Immature natural killer cell (primary cell): ENCODE results near the gene PAX5. TPM values are rescaled to one million over a fixed set of nuclear protein-coding genes. Genes with fewer than 3 reads are reported as not detected.

ENCODE experiments used
- DNase-seq, 3 donors: peaks; one replicate each; pipeline ENCODE4 v3.0.0; 2022; ENCODE audit warnings: mixed read lengths in 1 of 3
- H3K27ac Mint-ChIP-seq, 6 donors: one replicate each; pipeline ENCODE4 v1.8.0; 2020; ENCODE audit warnings: mixed read lengths in 6 of 6, mild to moderate bottlenecking in 5 of 6, inconsistent platforms in 4 of 6, moderate library complexity in 3 of 6
- H3K27me3 Mint-ChIP-seq, 3 donors: one replicate each; pipeline ENCODE4 v1.8.0; 2020 to 2021; ENCODE audit warnings: low read depth in 3 of 3, mild to moderate bottlenecking in 3 of 3, mixed read lengths in 3 of 3, moderate library complexity in 3 of 3, inconsistent platforms in 1 of 3
- H3K36me3 Mint-ChIP-seq, 3 donors: one replicate each; pipeline ENCODE4 v1.8.0; 2020; ENCODE audit warnings: mixed read lengths in 3 of 3, inconsistent platforms in 2 of 3, mild to moderate bottlenecking in 2 of 3
- H3K4me1 Mint-ChIP-seq, 2 donors: one replicate each; pipeline ENCODE4 v1.8.0; 2020; ENCODE audit warnings: inconsistent platforms in 2 of 2, mild to moderate bottlenecking in 2 of 2, mixed read lengths in 2 of 2, moderate library complexity in 1 of 2
- H3K4me3 Mint-ChIP-seq, 5 donors: one replicate each; pipeline ENCODE4 v1.8.0; 2020; ENCODE audit warnings: mild to moderate bottlenecking in 5 of 5, mixed read lengths in 5 of 5, inconsistent platforms in 3 of 5, moderate library complexity in 3 of 5
- H3K9me3 Mint-ChIP-seq, 6 donors: one replicate each; pipeline ENCODE4 v1.8.0; 2020; ENCODE audit warnings: mild to moderate bottlenecking in 6 of 6, mixed read lengths in 6 of 6, inconsistent platforms in 4 of 6, moderate library complexity in 3 of 6
- polyA plus RNA-seq, 3 donors: library from polyadenylated mRNA; unstranded; fragments of 300-500 nt; fragmentation: Illumina TruSeq; gene quantifications; one replicate each; pipeline ENCODE4 v1.2.3, GENCODE V29; 2021

The PAX5 gene
- polyA plus RNA-seq, 3 donors from 2014 or later: 0.03 TPM; not detected in 2

DNA sequence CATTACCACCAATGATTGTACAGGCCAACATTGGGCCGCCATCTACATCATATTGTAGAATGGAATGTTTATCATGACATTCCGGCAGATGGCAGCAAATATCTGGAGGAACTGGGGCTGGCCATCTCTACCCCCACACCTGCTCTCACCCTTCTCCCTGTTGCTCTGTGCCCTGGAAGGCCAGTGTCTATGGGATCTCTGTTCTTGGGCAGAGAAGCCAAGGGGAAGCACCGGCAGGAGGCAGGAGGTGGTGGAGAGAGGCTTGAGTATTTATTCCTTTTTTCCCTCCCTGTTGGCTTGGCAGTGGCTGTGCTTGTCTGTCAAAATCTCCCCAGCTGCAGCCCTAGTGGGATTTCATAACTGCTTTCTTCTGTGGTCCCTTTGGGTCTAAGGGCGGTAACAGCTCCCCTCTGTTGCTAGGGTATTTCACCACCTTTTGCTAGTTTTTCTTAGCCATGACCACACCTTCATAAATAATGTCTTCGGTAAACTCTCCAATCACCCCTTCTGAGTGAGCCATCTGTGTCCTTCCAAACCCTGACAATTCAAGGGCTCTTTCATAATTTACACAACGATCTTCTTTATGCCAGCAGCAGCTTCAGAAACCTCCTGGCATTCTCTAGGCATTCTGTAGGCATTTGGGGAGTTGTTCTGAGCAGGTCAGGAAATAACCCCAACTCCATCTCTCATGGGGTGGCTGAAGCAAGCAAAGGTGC lies 235.6 kb downstream of the PAX5 start:
- no peak overlapping the region for H3K4me3 Mint-ChIP-seq
- no peak overlapping the region for H3K27ac Mint-ChIP-seq
- DNase-seq: no peak
- H3K27me3 Mint-ChIP-seq: peaks cover 0 to 6% (median 6%) of the 10 kb centered on the region in 3 donors
- H3K4me1 Mint-ChIP-seq: no peaks in the 10 kb centered on the region
- no peaks in the 10 kb centered on the region for H3K36me3 Mint-ChIP-seq
- peaks cover 0 to 5% (median 1%) of the 10 kb centered on the region in 6 donors for H3K9me3 Mint-ChIP-seq

DNA sequence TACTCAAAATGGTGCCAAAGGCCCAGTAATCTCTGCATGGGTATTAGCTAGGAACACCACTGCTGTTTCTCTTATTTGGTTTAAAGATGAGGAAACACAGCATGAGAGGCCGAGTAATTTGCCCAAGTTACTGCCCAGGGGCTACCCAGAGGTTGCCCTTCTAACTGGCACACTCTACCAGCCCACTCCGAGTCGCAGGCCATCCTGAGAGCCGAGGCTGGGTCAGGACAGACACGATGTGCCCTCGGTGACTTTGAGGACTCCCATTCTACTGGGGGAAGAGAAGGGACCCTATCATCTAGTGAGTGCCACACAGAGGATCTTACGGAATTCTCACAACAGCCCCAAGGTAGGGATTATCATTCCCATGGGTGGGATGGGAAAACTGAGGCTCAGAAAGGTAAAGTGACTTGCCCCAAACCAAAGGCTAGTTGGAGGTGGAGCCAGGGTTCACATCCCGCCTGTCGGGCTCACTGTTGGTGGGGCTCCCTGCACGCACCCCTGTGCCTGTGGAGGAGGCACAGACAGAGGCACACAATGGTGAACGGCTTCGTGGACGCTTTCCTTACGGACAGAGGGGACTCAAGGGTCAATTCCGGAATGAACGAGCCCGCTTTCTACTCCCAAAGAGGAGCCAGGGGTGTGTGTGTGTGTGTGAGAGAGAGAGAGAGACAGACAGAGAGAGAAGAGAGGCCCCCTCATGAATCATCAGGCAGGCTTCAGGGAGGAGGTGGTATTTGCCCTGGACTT lies 236.4 kb downstream of the PAX5 start:
- DNase-seq: no peak
- Mint-ChIP-seq H3K4me3 (no peak overlapping the region), H3K27me3 (peaks cover 1 to 9% (median 2%) of the 10 kb centered on the region in 3 donors), H3K36me3 (peaks cover 4% of the 10 kb centered on the region in 3 donors), H3K27ac (no peak overlapping the region), H3K4me1 (no peaks in the 10 kb centered on the region), H3K9me3 (peaks cover 6 to 11% (median 8%) of the 10 kb centered on the region in 6 donors)

DNA sequence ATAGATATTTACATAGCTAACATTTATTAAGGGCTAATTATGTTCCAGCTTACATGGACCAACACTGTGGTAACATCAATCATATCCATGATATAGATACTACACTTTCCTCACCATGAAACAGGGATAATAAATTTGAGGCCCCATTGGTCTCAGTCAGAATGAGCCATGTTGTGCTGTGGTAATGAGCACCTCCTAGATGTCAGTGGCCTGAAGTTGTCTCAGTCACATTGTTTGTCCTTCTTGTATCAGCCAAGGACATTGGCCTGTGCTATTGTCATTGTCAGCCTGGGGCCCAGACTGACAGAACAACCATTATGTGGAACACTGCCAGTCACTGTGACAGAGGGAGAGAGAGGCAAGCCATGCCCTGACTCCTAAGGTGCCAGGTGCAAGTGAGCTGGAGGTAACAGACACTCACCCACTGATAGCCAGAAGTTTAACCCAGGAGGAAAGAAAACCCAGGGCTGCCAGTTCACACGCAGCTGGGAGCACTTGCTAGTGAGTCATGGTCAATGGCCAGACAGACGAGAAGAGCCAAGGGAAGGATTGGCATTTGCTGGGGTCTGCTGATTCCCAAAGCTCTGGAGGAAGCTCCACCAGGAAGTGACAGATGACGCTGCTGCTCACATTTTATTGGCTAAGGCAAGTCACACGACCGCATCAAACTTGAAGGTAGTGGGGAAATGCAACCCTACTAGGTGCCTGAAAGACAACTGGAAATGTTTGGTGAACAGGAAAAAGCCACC lies 237.2 kb downstream of the PAX5 start:
- H3K9me3 Mint-ChIP-seq: peaks cover 6 to 17% (median 9%) of the 10 kb centered on the region in 6 donors
- no peaks in the 10 kb centered on the region for H3K4me1 Mint-ChIP-seq
- H3K36me3 Mint-ChIP-seq: peaks cover 4% of the 10 kb centered on the region in 3 donors
- H3K27me3 Mint-ChIP-seq: peaks cover 2 to 6% (median 5%) of the 10 kb centered on the region in 3 donors
- H3K27ac Mint-ChIP-seq: no peak overlapping the region
- DNase-seq: no peak
- H3K4me3 Mint-ChIP-seq: no peak overlapping the region

DNA sequence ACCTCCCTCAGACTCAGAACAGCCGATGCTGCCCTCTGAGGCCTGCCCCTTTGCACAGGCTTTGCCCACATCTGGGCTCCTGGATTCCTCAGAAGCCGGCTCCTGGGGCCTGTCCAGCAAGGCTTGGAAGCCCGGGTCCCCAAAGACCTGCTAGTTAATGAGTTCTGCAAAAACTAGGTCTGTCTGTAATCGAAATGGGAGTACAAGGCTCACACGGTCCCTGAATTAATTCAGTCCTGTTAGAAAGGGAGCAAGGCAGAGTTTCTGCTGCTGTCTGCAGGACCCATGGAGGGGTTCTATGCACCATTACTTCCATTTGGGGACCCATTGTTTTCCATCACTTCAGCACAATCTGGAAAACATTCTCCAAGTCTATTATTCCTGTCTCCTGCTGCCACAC lies 239.6 kb downstream of the PAX5 start:
- no peak overlapping the region for H3K27ac Mint-ChIP-seq
- H3K27me3 Mint-ChIP-seq: peaks cover 6 to 8% (median 8%) of the 10 kb centered on the region in 3 donors
- no peak for DNase-seq
- peaks cover 6 to 19% (median 10%) of the 10 kb centered on the region in 6 donors for H3K9me3 Mint-ChIP-seq
- H3K4me1 Mint-ChIP-seq: no peaks in the 10 kb centered on the region
- no peak overlapping the region for H3K4me3 Mint-ChIP-seq
- H3K36me3 Mint-ChIP-seq: peaks cover 4% of the 10 kb centered on the region in 3 donors

DNA sequence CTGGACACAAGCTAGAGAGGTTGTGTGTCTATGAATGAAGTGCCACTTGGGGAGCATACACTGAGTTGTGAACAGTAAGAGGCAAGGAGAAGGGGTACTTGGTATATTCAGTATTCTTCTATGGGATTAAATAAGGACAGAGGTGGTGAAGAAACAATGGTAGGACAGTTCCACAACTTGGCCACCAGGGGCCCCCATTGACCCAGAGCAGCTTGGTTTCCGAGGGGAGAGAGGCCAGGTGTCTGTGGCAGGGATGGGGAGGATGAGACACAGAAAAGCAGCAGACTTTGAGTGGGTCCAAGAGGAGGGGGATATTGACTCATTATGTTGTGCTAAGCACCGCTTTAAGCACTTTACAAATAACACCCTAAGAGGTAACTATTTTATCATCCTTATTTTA lies 240.8 kb downstream of the PAX5 start:
- Mint-ChIP-seq H3K36me3 (peaks cover 4% of the 10 kb centered on the region in 3 donors), H3K9me3 (peaks cover 6 to 19% (median 10%) of the 10 kb centered on the region in 6 donors), H3K4me1 (no peaks in the 10 kb centered on the region), H3K4me3 (no peak overlapping the region), H3K27ac (no peak overlapping the region), H3K27me3 (peaks cover 3 to 14% (median 8%) of the 10 kb centered on the region in 3 donors)
- DNase-seq: no peak

DNA sequence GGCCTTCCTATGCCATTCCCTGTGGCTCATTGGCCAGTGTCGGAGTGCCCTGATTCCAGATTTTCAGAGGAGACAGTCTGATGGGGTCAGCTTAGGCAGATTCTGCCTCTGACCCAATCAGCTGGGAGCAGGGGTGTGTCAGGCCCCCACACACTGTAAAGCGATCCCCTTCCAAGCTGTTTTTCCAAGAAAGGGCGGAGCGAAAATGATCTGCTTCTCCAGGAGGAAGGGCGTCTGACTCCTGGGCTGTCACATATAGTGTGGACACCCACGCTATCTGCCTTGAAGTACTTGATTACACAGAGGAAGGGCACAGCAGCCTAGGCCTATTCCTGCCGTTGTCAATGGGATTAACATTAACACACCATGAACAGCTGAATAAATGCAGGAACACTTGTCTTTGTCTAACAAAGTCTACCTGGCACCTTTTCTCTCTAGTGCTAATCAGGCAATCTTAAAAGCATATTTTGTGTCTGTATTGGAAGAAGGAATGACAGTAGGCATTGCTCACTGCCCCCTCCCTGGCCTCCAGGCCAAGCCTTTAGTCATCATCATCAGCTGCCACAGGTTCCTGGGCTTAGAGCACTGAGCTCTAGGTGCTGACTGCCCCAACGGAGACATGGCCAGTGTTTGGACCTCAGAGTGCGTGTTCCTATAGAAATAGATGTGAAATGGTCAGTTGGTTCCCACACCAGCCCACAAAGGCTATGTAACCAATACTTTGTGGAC lies 242.7 kb downstream of the PAX5 start:
- DNase-seq: no peak
- no peaks in the 10 kb centered on the region for H3K4me1 Mint-ChIP-seq
- no peak overlapping the region for H3K27ac Mint-ChIP-seq
- H3K36me3 Mint-ChIP-seq: peaks cover 4% of the 10 kb centered on the region in 3 donors
- H3K27me3 Mint-ChIP-seq: peaks cover 3 to 14% (median 8%) of the 10 kb centered on the region in 3 donors
- no peak overlapping the region for H3K4me3 Mint-ChIP-seq
- peaks cover 6 to 19% (median 10%) of the 10 kb centered on the region in 6 donors for H3K9me3 Mint-ChIP-seq

DNA sequence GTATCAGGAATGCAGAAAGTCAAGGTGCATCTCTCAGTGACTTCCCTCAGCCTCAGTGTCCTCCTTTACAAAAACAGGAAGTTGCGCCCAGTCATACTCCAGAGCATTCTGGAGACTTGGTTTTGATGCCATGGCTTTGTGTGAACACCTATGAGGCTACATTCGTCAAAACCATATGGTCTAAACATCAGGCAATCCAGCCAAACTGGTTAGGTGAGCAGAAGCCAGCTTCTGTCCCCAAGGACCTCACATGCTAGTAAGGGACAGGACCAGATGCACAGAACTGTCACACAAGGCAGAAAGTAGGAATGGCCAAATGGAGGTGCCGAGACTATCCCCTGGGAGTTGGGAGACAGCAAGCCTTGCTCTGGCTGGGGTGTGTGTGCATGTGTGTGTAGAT lies 244.2 kb downstream of the PAX5 start:
- DNase-seq: no peak
- Mint-ChIP-seq H3K4me1 (no peaks in the 10 kb centered on the region), H3K36me3 (peaks cover 4% of the 10 kb centered on the region in 3 donors), H3K9me3 (peaks cover 6 to 19% (median 10%) of the 10 kb centered on the region in 6 donors), H3K4me3 (no peak overlapping the region), H3K27me3 (peaks cover 3 to 14% (median 8%) of the 10 kb centered on the region in 3 donors), H3K27ac (no peak overlapping the region)

DNA sequence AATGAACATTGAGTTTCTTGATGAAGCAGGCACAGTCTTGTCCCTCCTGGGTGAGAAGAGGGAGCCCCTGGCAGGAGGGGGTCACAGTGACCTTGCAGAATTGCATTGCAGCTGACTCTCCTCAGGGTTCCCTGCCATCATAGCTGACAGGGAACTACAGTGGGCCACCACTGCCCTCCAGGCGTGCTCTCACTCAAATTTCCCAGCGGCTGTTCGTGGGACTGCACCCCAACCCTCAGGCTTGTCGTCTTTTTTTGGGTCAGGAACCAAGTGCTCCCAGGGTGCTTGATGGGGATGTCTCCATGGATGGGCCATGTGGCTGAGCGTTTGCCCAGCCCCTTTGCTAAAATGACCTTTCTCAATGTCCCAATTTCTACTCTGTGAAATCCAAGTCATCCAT lies 245.5 kb downstream of the PAX5 start:
- H3K4me1 Mint-ChIP-seq: no peaks in the 10 kb centered on the region
- H3K27me3 Mint-ChIP-seq: peaks cover 5 to 13% (median 12%) of the 10 kb centered on the region in 3 donors
- DNase-seq: no peak
- H3K4me3 Mint-ChIP-seq: no peak overlapping the region
- no peak overlapping the region for H3K27ac Mint-ChIP-seq
- H3K36me3 Mint-ChIP-seq: peaks cover 4% of the 10 kb centered on the region in 3 donors
- peaks cover 4 to 14% (median 9%) of the 10 kb centered on the region in 6 donors for H3K9me3 Mint-ChIP-seq

DNA sequence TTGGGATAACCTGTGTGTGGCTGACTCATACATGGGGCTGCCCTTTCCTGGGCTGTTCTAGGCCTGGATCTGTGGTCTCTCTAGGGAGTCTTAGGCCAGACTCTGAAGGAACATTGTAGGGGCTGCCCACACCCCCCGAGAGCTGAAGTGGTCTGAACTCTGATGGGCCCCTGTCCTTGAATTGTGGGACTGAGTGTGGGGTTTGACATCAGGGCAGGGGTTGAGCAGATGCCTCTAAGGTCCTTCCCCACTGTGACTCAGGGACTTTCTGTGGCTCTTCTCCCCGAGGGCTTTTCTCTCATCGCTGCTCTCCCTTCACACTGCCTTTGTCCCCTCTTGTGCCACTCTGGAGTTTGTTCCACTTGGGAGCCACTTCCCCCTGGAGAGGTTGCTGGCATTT lies 246.4 kb downstream of the PAX5 start:
- no peak for DNase-seq
- H3K36me3 Mint-ChIP-seq: no peaks in the 10 kb centered on the region
- H3K27ac Mint-ChIP-seq: no peak overlapping the region

More for the DNA sequence above, 246.4 kb downstream of the PAX5 start:
- H3K4me1 Mint-ChIP-seq: no peaks in the 10 kb centered on the region
- H3K4me3 Mint-ChIP-seq: no peak overlapping the region
- H3K27me3 Mint-ChIP-seq: peaks cover 2 to 13% (median 10%) of the 10 kb centered on the region in 3 donors
- H3K9me3 Mint-ChIP-seq: peaks cover 0 to 8% (median 2%) of the 10 kb centered on the region in 6 donors

Other genes starting within 250 kb of the PAX5 start
- gene ZCCHC7, start 86.3 kb upstream of the PAX5 start, polyA plus RNA-seq: 10 to 100 TPM; 21.1 to 23.8 (median 23.1) TPM